ENCODE measurements around the gene PRKRA.
"Not testable (repeated sequence)": the region's sequence is repeated elsewhere in the genome, so short reads cannot be mapped to it uniquely, and the experiment has no call there.

DNA sequence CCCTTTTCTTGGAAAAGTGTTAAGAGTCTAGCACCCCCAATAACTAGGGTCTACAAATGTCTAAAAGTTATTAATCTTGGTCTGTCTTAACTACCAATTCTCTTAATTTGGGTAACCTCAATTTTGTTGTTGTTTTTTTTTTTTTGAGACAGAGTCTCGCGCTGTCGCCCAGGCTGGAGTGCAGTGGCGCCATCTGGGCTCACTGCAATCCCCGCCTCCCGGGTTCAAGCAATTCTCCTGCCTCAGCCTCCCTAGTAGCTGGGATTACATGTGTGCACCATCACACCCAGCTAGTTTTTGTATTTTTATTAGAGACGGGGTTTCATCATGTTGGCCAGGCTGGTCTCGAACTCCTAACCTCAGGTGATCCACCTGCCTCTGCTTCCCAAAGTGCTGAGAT is 38.5 kb downstream of the PRKRA start:
- TF ChIP-seq, protein P1, sequence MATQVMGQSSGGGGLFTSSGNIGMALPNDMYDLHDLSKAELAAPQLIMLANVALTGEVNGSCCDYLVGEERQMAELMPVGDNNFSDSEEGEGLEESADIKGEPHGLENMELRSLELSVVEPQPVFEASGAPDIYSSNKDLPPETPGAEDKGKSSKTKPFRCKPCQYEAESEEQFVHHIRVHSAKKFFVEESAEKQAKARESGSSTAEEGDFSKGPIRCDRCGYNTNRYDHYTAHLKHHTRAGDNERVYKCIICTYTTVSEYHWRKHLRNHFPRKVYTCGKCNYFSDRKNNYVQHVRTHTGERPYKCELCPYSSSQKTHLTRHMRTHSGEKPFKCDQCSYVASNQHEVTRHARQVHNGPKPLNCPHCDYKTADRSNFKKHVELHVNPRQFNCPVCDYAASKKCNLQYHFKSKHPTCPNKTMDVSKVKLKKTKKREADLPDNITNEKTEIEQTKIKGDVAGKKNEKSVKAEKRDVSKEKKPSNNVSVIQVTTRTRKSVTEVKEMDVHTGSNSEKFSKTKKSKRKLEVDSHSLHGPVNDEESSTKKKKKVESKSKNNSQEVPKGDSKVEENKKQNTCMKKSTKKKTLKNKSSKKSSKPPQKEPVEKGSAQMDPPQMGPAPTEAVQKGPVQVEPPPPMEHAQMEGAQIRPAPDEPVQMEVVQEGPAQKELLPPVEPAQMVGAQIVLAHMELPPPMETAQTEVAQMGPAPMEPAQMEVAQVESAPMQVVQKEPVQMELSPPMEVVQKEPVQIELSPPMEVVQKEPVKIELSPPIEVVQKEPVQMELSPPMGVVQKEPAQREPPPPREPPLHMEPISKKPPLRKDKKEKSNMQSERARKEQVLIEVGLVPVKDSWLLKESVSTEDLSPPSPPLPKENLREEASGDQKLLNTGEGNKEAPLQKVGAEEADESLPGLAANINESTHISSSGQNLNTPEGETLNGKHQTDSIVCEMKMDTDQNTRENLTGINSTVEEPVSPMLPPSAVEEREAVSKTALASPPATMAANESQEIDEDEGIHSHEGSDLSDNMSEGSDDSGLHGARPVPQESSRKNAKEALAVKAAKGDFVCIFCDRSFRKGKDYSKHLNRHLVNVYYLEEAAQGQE (IDR thresholded peaks at IDR 0.05; ENCODE audit: insufficient read depth in 1 of 2, low read depth in 2 of 2, low read length in 1 of 2) = not testable (repeated sequence)
- TF ChIP-seq, protein P2, sequence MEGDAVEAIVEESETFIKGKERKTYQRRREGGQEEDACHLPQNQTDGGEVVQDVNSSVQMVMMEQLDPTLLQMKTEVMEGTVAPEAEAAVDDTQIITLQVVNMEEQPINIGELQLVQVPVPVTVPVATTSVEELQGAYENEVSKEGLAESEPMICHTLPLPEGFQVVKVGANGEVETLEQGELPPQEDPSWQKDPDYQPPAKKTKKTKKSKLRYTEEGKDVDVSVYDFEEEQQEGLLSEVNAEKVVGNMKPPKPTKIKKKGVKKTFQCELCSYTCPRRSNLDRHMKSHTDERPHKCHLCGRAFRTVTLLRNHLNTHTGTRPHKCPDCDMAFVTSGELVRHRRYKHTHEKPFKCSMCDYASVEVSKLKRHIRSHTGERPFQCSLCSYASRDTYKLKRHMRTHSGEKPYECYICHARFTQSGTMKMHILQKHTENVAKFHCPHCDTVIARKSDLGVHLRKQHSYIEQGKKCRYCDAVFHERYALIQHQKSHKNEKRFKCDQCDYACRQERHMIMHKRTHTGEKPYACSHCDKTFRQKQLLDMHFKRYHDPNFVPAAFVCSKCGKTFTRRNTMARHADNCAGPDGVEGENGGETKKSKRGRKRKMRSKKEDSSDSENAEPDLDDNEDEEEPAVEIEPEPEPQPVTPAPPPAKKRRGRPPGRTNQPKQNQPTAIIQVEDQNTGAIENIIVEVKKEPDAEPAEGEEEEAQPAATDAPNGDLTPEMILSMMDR (IDR thresholded peaks at IDR 0.05) = peak; percentile 17; the same call in 1 of the 2 replicates

Measured in Panc1 (cell line).